Endothelial cell of umbilical vein (primary cell): ENCODE results near the gene CCK.

Experiments used
- CTCF ChIP-seq, 2 donors: IDR thresholded peaks; 1 replicate in 1 of 2; 2 replicates in 1 of 2; pipeline ENCODE4 v1.5.1; 2011; ENCODE audit warnings: low read length in 2 of 2, mild to moderate bottlenecking in 2 of 2, moderate library complexity in 2 of 2, control low read depth in 1 of 2, inconsistent platforms in 1 of 2, low read depth in 1 of 2; ENCODE audit not compliant: insufficient read depth in 1 of 2; ENCODE audit errors: extremely low read depth in 1 of 2
- EZH2 ChIP-seq: IDR thresholded peaks from 2 replicates; pipeline ENCODE4 v1.6.1; 2012; ENCODE audit warnings: borderline replicate concordance, low read depth, mild to moderate bottlenecking, moderate library complexity, low read length, inconsistent platforms; ENCODE audit not compliant: severe bottlenecking
- FOS ChIP-seq: IDR thresholded peaks from 2 replicates; pipeline ENCODE4 v1.6.1; 2011; ENCODE audit warnings: mild to moderate bottlenecking, low read length, moderate library complexity, borderline replicate concordance; ENCODE audit not compliant: insufficient read depth
- JUN ChIP-seq: IDR thresholded peaks from 2 replicates; pipeline ENCODE4 v1.6.1; 2011; ENCODE audit warnings: borderline replicate concordance, low read depth; ENCODE audit not compliant: insufficient read length, insufficient read depth
- MAX ChIP-seq: IDR thresholded peaks from 2 replicates; pipeline ENCODE4 v1.6.1; 2011; ENCODE audit not compliant: insufficient read depth, insufficient read length
- MYC ChIP-seq: IDR thresholded peaks from one replicate; pipeline ENCODE4 v1.6.1; 2011; ENCODE audit warnings: mild to moderate bottlenecking, low read depth, low read length
- POLR2A ChIP-seq: IDR thresholded peaks from 2 replicates; pipeline ENCODE4 v1.6.1; 2012; ENCODE audit warnings: low read depth, mild to moderate bottlenecking, control low read depth, low read length
- POLR2AphosphoS5 ChIP-seq: IDR thresholded peaks from 2 replicates; pipeline ENCODE4 v1.6.1; 2012; ENCODE audit warnings: low read depth, mild to moderate bottlenecking, control low read depth, low read length, moderate library complexity; ENCODE audit not compliant: insufficient read depth

- TF ChIP-seq POLR2A (no peak), FOS (no peak), CTCF (IDR thresholded peaks at IDR 0.05; ENCODE audit: extremely low read depth in 1 of 2, insufficient read depth in 1 of 2, low read depth in 1 of 2, low read length in 2 of 2) (no peak), MAX (no peak), EZH2 (no peak), POLR2AphosphoS5 (no peak), MYC (no peak), JUN (no peak)
Measured at GRCh38 chr3:42275217-42275616, 9.2 kb upstream of the CCK start.
